ENCODE data around the gene STARD8.
"Not testable (repeated sequence)": the region's sequence is repeated elsewhere in the genome, so short reads cannot be mapped to it uniquely, and the experiment has no call there.

Gene STARD8

GRCh38 chrX:68647156-68647957 lies at the start of gene STARD8:
Gene STARD8, plus strand, starts transcription at chrX:68647666. Its CDS starts 217 bp downstream, at chrX:68647883.
- no peak for DNase-seq (ENCODE audit: low read depth)

GRCh38 chrX:68598841-68599240 lies 48.6 kb upstream of the STARD8 start:
- no peak for DNase-seq (ENCODE audit: low read depth)

GRCh38 chrX:68599256-68600152 lies 48.0 kb upstream of the STARD8 start:
- DNase-seq (ENCODE audit: low read depth): no peak

- DNase-seq (ENCODE audit: low read depth): not testable (repeated sequence)
Observed at GRCh38 chrX:68604216-68604615, 43.2 kb upstream of the STARD8 start.

GRCh38 chrX:68614733-68615132 lies 32.7 kb upstream of the STARD8 start:
- not testable (repeated sequence) for DNase-seq (ENCODE audit: low read depth)

GRCh38 chrX:68627986-68628385 lies 19.5 kb upstream of the STARD8 start:
- no peak for DNase-seq (ENCODE audit: low read depth)

- DNase-seq (ENCODE audit: low read depth): not testable (repeated sequence)
Observed at GRCh38 chrX:68629936-68630335, 17.5 kb upstream of the STARD8 start.

GRCh38 chrX:68631336-68631735 lies 16.1 kb upstream of the STARD8 start:
- DNase-seq (ENCODE audit: low read depth): no peak

GRCh38 chrX:68632491-68632890 lies 15.0 kb upstream of the STARD8 start:
- DNase-seq (ENCODE audit: low read depth): no peak

GRCh38 chrX:68633981-68634380 lies 13.5 kb upstream of the STARD8 start:
- no peak for DNase-seq (ENCODE audit: low read depth)

- DNase-seq (ENCODE audit: low read depth): no peak
Observed at GRCh38 chrX:68634649-68635227, 12.7 kb upstream of the STARD8 start.

GRCh38 chrX:68640661-68641060 lies 6.8 kb upstream of the STARD8 start:
- no peak for DNase-seq (ENCODE audit: low read depth)

- DNase-seq (ENCODE audit: low read depth): no peak
Observed at GRCh38 chrX:68644861-68645260, 2.6 kb upstream of the STARD8 start.

- DNase-seq (ENCODE audit: low read depth): no peak
Observed at GRCh38 chrX:68646421-68646820, 1.0 kb upstream of the STARD8 start.

GRCh38 chrX:68648960-68649359 lies 1.5 kb downstream of the STARD8 start:
- no peak for DNase-seq (ENCODE audit: low read depth)

GRCh38 chrX:68650491-68650890 lies 3.0 kb downstream of the STARD8 start:
- DNase-seq (ENCODE audit: low read depth): no peak

GRCh38 chrX:68651110-68651509 lies 3.6 kb downstream of the STARD8 start:
- DNase-seq (ENCODE audit: low read depth): no peak

- no peak for DNase-seq (ENCODE audit: low read depth)
Observed at GRCh38 chrX:68652326-68653170, 5.1 kb downstream of the STARD8 start.

- no peak for DNase-seq (ENCODE audit: low read depth)
Observed at GRCh38 chrX:68654693-68655092, 7.2 kb downstream of the STARD8 start.

- not testable (repeated sequence) for DNase-seq (ENCODE audit: low read depth)
Observed at GRCh38 chrX:68656473-68656872, 9.0 kb downstream of the STARD8 start.

GRCh38 chrX:68658530-68658929 lies 11.1 kb downstream of the STARD8 start:
- DNase-seq (ENCODE audit: low read depth): no peak

- no peak for DNase-seq (ENCODE audit: low read depth)
Observed at GRCh38 chrX:68659385-68659784, 11.9 kb downstream of the STARD8 start.
